Right lobe of liver (tissue), 6 donors: ENCODE data around the gene KCNJ8. TPM values are rescaled to one million over a fixed set of nuclear protein-coding genes. Genes with fewer than 3 reads are reported as not detected.
A peak's percentile ranks its signal among the peaks of the same experiment; 100 is the strongest.

Experiments
- ATAC-seq, 4 donors: fragments of 200-7000 bp; cut with Tn5 transposase; one replicate each; pipeline ENCODE4 v1.9.1; 2020; ENCODE audit warnings: mild to moderate bottlenecking in 4 of 4, moderate library complexity in 4 of 4
- DNase-seq, 3 donors: peaks; one replicate each; pipeline ENCODE4 v3.0.0-alpha.2; 2020
- H3K27ac ChIP-seq, 3 donors: fragments of 200-600 bp; one replicate each; pipeline ENCODE4 v1.8.0; 2022
- H3K27me3 ChIP-seq, 2 donors: fragments of 200-600 bp; one replicate each; pipeline ENCODE4 v1.8.0; 2022
- H3K36me3 ChIP-seq, 4 donors: fragments of 200-600 bp; sonication (generic) in 1 of 4; one replicate each; pipeline versions ENCODE4 v1.5.1 to v1.8.0; 2017 to 2022; ENCODE audit warnings: control low read depth in 1 of 4
- H3K4me1 ChIP-seq, 4 donors: fragments of 200-600 bp; sonication (generic) in 1 of 4; one replicate each; pipeline versions ENCODE4 v1.5.1 to v1.8.0; 2017 to 2022; ENCODE audit warnings: control low read depth in 1 of 4
- H3K4me3 ChIP-seq, 3 donors: fragments of 200-600 bp; one replicate each; pipeline ENCODE4 v1.8.0; 2022
- H3K9me3 ChIP-seq, 4 donors: fragments of 200-600 bp; sonication (generic) in 1 of 4; one replicate each; pipeline versions ENCODE4 v1.5.1 to v1.8.0; 2017 to 2022; ENCODE audit warnings: control low read depth in 1 of 4
- POLR2A ChIP-seq: fragments of 450-650 bp; IDR thresholded peaks from one replicate; pipeline ENCODE4 v1.6.1; 2017; ENCODE audit warnings: antibody characterized with exemption, mild to moderate bottlenecking
- WGBS: methylation state at CpG from one replicate; pipeline ENCODE4 v1.1.6; 2018; ENCODE audit warnings: low coverage, low lambda C conversion rate; ENCODE audit not compliant: insufficient coverage; ENCODE audit errors: missing lambda C conversion rate; 5-methylcytosine and 5-hydroxymethylcytosine counted together
- intact Hi-C, 2 donors: fragments of 100-400 bp; cut with DNase I; formaldehyde crosslinking; loops; one replicate each; pipeline versions ENCODE4 v1.11.2 to v1.14.1; 2022
- total RNA-seq, 6 experiments: library from RNA; depleted of rRNA in 2 of 6; stranded (reverse); fragments of >200 nt in 2 of 6; fragmentation: NEBNext Ultra II Directional in 3 of 6; extraction: Animal tissue kit (Norgen Biotek cat#: 25700) in 3 of 6; gene quantifications; one replicate each; pipeline versions ENCODE4 v1.1.0 to v1.2.4, GENCODE V29; 2016 to 2023
- TF ChIP-seq, protein P1 (sequence below), 4 donors: fragments of 200-600 bp in 3 of 4; fragments of 450-650 bp in 1 of 4; IDR thresholded peaks; one replicate each; pipeline versions ENCODE4 v1.5.1 to v1.8.0; 2016 to 2022; ENCODE audit warnings: antibody characterized with exemption in 4 of 4, mild to moderate bottlenecking in 2 of 4
- donor health status: DM: no; HTN: yes; CAD: no.
- donor health status: DM: no; HTN: no; CAD: no.
- donor health status: DM: no; HTN: no; CAD: no.
- donor health status: DM: no; HTN: yes; CAD: no.
- donor health status: DM: no; HTN: yes; CAD: no.

Gene KCNJ8
- total RNA-seq, 6 experiments from 2014 or later = 9.1 to 37.5 (median 25.4) TPM

DNA sequence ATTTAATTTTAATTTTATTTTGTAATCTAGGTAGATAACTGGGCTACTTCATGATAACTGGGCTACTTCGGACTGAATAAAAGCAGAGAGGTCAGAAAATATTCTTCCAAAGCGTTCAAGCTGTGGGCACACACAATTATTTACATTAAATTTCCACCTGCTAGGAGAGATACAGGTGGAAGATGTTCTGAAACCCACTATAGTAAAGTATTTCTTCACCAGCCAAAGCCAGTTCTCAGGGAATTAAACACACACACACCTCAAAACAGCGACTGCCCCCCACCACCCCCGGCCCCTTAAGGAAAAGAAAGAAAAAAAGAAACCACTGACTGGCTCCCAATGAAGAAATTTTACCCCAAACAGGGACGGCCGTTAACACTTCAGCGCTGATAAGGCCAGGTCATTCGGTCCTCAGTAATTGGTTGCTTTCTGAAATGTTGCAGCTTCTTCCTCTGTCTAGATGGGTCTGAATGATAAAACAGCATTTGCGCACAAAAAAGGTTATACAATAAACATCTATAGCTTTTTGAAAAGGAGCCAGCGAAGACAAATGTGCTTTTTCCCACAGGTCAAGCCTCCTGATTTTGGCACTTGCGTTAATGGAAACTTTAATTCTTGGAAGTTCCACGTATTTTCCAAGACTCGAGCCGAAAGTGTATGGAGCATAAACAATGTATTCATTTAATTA is 771 bp upstream of the KCNJ8 start:
- intact Hi-C loops = no loop called here
- Histone ChIP-seq H3K9me3 (no peaks in the 10 kb centered on the region), H3K27ac (peak overlapping the region; percentile 77 to 99 (median 99)), H3K4me3 (peak overlapping the region; percentile 46 to 75 (median 74)), H3K4me1 (peaks cover 0 to 20% (median 3%) of the 10 kb centered on the region in 4 donors), H3K27me3 (no peaks in the 10 kb centered on the region), H3K36me3 (peaks cover 0 to 2% (median 0%) of the 10 kb centered on the region in 4 donors)
- DNase-seq = no peak
- peak; percentile 6 to 23 (median 12) for ATAC-seq
- peak; percentile 4 for TF ChIP-seq POLR2A
- TF ChIP-seq, protein P1, sequence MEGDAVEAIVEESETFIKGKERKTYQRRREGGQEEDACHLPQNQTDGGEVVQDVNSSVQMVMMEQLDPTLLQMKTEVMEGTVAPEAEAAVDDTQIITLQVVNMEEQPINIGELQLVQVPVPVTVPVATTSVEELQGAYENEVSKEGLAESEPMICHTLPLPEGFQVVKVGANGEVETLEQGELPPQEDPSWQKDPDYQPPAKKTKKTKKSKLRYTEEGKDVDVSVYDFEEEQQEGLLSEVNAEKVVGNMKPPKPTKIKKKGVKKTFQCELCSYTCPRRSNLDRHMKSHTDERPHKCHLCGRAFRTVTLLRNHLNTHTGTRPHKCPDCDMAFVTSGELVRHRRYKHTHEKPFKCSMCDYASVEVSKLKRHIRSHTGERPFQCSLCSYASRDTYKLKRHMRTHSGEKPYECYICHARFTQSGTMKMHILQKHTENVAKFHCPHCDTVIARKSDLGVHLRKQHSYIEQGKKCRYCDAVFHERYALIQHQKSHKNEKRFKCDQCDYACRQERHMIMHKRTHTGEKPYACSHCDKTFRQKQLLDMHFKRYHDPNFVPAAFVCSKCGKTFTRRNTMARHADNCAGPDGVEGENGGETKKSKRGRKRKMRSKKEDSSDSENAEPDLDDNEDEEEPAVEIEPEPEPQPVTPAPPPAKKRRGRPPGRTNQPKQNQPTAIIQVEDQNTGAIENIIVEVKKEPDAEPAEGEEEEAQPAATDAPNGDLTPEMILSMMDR (IDR thresholded peaks at IDR 0.05) = no peak
- WGBS = 5% methylated on average over 14 of the region's 14 CpGs

DNA sequence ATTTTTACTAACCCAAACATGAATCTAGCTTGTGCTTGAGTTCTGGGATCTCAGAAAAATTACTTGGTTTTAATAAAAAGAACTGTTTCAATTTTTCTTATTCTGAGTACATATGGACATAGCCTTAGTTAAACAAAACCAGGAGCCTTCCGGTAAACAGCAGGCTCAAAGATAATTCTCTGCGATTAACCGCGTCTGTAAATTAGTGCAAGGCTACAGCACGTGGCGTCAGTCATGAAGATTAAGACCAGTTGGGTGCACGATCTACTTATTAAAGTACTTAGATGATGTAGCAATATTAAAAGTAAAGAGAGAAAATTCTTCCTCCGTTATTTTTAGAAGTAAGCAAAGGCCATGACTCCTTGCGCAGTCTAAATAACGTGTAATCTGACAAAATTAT is 700 bp downstream of the KCNJ8 start:
- intact Hi-C loops = no loop called here
- H3K27me3 ChIP-seq = no peaks in the 10 kb centered on the region
- peaks cover 0 to 13% (median 0%) of the 10 kb centered on the region in 4 donors for H3K36me3 ChIP-seq
- peak overlapping the region; percentile 77 to 99 (median 99) for H3K27ac ChIP-seq
- DNase-seq (no peak), ATAC-seq (peak; percentile 15 to 19 (median 18))
- peaks cover 0 to 25% (median 3%) of the 10 kb centered on the region in 4 donors for H3K4me1 ChIP-seq
- no peak for TF ChIP-seq POLR2A
- TF ChIP-seq, protein P1 (IDR thresholded peaks at IDR 0.05) = no peak
- no peaks in the 10 kb centered on the region for H3K9me3 ChIP-seq
- peak overlapping the region; percentile 46 to 75 (median 74) for H3K4me3 ChIP-seq
- WGBS = 1% methylated on average over 10 of the region's 10 CpGs

DNA sequence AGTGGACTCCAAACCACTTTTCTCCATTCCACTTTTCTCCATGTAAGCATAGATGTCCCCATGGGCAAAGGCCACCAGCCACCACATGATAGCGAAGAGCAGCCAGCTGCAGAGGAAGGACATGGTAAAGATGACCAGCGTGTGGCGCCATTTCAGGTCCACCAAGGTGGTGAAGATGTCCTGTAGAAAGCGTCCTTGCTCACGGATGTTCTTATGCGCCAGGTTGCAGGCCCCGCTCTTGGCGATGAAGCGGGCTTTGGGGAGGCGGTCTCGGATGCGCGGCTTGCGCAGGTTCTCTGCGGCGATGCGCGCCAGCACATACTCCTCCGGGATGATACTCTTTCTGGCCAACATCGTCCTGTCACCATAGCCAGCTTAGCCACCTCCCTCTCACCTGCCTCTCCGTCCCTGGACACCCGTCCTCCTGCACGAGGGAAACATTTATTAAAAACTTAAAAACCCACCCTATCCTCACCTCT is 1.2 kb downstream of the KCNJ8 start:
- ATAC-seq = peak; percentile 68 to 79 (median 78)
- 7% methylated on average over 21 of the region's 23 CpGs for WGBS

DNA sequence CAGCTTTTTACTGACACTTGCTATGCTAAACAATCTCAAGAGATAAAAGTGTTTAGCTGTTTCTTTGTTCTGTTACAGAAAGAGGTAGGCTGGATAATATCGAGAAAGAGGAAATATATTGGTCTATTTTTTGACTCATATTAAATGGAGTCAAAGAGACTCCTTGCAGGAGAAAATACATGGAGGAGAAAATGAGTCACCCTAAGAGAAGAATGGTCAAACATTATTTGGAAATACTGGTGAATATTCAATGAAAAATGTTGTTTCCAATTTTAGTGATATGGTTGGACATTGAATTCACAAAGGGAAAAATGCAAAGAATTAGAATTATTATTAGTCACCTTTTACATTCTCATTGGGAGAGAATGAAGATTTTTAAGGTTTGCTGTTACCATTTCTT is 3.2 kb downstream of the KCNJ8 start:
- Histone ChIP-seq H3K4me1 (peaks cover 0 to 18% (median 1%) of the 10 kb centered on the region in 4 donors), H3K36me3 (peaks cover 0 to 13% (median 0%) of the 10 kb centered on the region in 4 donors), H3K9me3 (no peaks in the 10 kb centered on the region), H3K4me3 (no peak overlapping the region), H3K27me3 (no peaks in the 10 kb centered on the region), H3K27ac (peak overlapping the region in 2 of 3 donors; percentile 8 to 12)
- no peak for ATAC-seq
- DNase-seq = no peak
- no peak for TF ChIP-seq POLR2A
- TF ChIP-seq, protein P1 (IDR thresholded peaks at IDR 0.05) = no peak
- intact Hi-C loops = no loop called here
- WGBS = 33% methylated on average over 1 of the region's 1 CpG

More for the DNA sequence above, 1.2 kb downstream of the KCNJ8 start:
- Histone ChIP-seq H3K27ac (peak overlapping the region; percentile 77 to 99 (median 99)), H3K27me3 (no peaks in the 10 kb centered on the region), H3K9me3 (no peaks in the 10 kb centered on the region), H3K4me3 (peak overlapping the region; percentile 46 to 75 (median 74)), H3K36me3 (peaks cover 0 to 13% (median 0%) of the 10 kb centered on the region in 4 donors), H3K4me1 (peaks cover 0 to 20% (median 3%) of the 10 kb centered on the region in 4 donors)
- DNase-seq = peak; percentile 88 to 93 (median 91)
- intact Hi-C loops = no loop called here
- TF ChIP-seq, protein P1 (IDR thresholded peaks at IDR 0.05) = peak; percentile 43 to 61 (median 48)
- TF ChIP-seq POLR2A = peak; percentile 42
